Naive thymus-derived CD4-positive, alpha-beta T cell (primary cell): Measurements from ENCODE around the gene WDR59. TPM values are rescaled to one million over a fixed set of nuclear protein-coding genes. Genes with fewer than 3 reads are reported as not detected.
"Not testable (repeated sequence)": the region's sequence is repeated elsewhere in the genome, so short reads cannot be mapped to it uniquely, and the experiment has no call there.

ENCODE experiments used
- ATAC-seq: fragments of 150-1000 bp; cut with Tn5 transposase; 2 replicates; pipeline ENCODE4 v1.10.0; 2021; ENCODE audit warnings: mild to moderate bottlenecking, moderate library complexity
- CTCF ChIA-PET: fragments of 350-600 bp; sonication (Branson Sonifier 250); formaldehyde crosslinking; loops from one replicate; lab custom pipeline; 2021; ENCODE audit warnings: antibody characterized with exemption; lab: Charles Lee
- POLR2A ChIA-PET: fragments of 350-600 bp; sonication (Branson Sonifier 250); formaldehyde crosslinking; loops from one replicate; lab custom pipeline; 2021; ENCODE audit warnings: antibody characterized with exemption, inconsistent platforms; lab: Charles Lee
- DNase-seq, 9 donors: peaks; one replicate each; pipeline versions ENCODE4 v3.0.0 to v3.0.0-alpha.2; 2020 to 2022; ENCODE audit warnings: mixed read lengths in 1 of 9
- H3K27ac ChIP-seq: one replicate; pipeline ENCODE4 v1.7.0; 2013; ENCODE audit warnings: mild to moderate bottlenecking, low read depth, low read length, moderate library complexity
- H3K27me3 ChIP-seq, 2 donors: one replicate each; pipeline ENCODE4 v1.7.0; 2013; ENCODE audit warnings: low read length in 2 of 2, mild to moderate bottlenecking in 2 of 2, moderate library complexity in 2 of 2; ENCODE audit not compliant: control insufficient read depth in 2 of 2, insufficient read depth in 2 of 2
- H3K36me3 ChIP-seq, 3 experiments: 1 replicate in 2 of 3; 2 replicates in 1 of 3; pipeline ENCODE4 v1.7.0; 2013; ENCODE audit warnings: low read length in 3 of 3, mild to moderate bottlenecking in 3 of 3, moderate library complexity in 1 of 3; ENCODE audit not compliant: insufficient read depth in 3 of 3, control insufficient read depth in 2 of 3
- H3K4me1 ChIP-seq, 2 donors: one replicate each; pipeline ENCODE4 v1.7.0; 2013; ENCODE audit warnings: low read length in 2 of 2, mild to moderate bottlenecking in 2 of 2, moderate library complexity in 1 of 2; ENCODE audit not compliant: control insufficient read depth in 2 of 2, insufficient read depth in 2 of 2
- H3K4me3 ChIP-seq: 2 replicates; pipeline ENCODE4 v1.7.0; 2013; ENCODE audit warnings: mild to moderate bottlenecking, low read length
- H3K9me3 ChIP-seq, 3 experiments: 1 replicate in 2 of 3; 2 replicates in 1 of 3; pipeline ENCODE4 v1.7.0; 2013; ENCODE audit warnings: low read length in 3 of 3; ENCODE audit not compliant: control insufficient read depth in 2 of 3
- H3K27ac Mint-ChIP-seq, 9 donors: one replicate each; pipeline ENCODE4 v1.8.0; 2020 to 2022; ENCODE audit warnings: mixed read lengths in 9 of 9, mild to moderate bottlenecking in 8 of 9, moderate library complexity in 5 of 9, inconsistent platforms in 2 of 9
- H3K27me3 Mint-ChIP-seq, 5 donors: one replicate each; pipeline ENCODE4 v1.8.0; 2021 to 2022; ENCODE audit warnings: mixed read lengths in 5 of 5, mild to moderate bottlenecking in 1 of 5
- H3K36me3 Mint-ChIP-seq, 5 donors: one replicate each; pipeline ENCODE4 v1.8.0; 2020 to 2022; ENCODE audit warnings: mixed read lengths in 5 of 5, mild to moderate bottlenecking in 3 of 5, inconsistent platforms in 1 of 5
- H3K4me1 Mint-ChIP-seq, 7 donors: one replicate each; pipeline ENCODE4 v1.8.0; 2020 to 2022; ENCODE audit warnings: mixed read lengths in 7 of 7, mild to moderate bottlenecking in 3 of 7, inconsistent platforms in 1 of 7
- H3K4me3 Mint-ChIP-seq, 10 donors: one replicate each; pipeline ENCODE4 v1.8.0; 2020 to 2022; ENCODE audit warnings: mild to moderate bottlenecking in 10 of 10, mixed read lengths in 10 of 10, moderate library complexity in 6 of 10, inconsistent platforms in 2 of 10
- H3K9me3 Mint-ChIP-seq, 11 donors: one replicate each; pipeline ENCODE4 v1.8.0; 2020 to 2022; ENCODE audit warnings: mixed read lengths in 11 of 11, mild to moderate bottlenecking in 4 of 11, inconsistent platforms in 1 of 11, moderate library complexity in 1 of 11
- intact Hi-C, 2 donors: fragments of 100-400 bp; cut with micrococcal nuclease; formaldehyde crosslinking; loops; one replicate each; pipeline ENCODE4 v1.15.1; 2023
- polyA plus RNA-seq, 2 donors: library from polyadenylated mRNA; unstranded; fragments of 300-500 nt; fragmentation: Illumina TruSeq; gene quantifications; one replicate each; pipeline ENCODE4 v1.2.3, GENCODE V29; 2021
- total RNA-seq, 6 experiments: library from RNA in 5 of 6; stranded (reverse) in 5 of 6; gene quantifications; 1 replicate in 5 of 6; 2 replicates in 1 of 6; pipeline ENCODE4 v1.2.3 and lab custom pipeline; 2021 to 2026

The WDR59 gene
- total and polyA plus RNA-seq, 7 experiments from 2014 or later, result 11.6 to 130 (median 83.3) TPM

GRCh38 chr16:74989864-74990263 lies 4.9 kb upstream of the WDR59 start:
- H3K4me3 Mint-ChIP-seq, H3K4me1 Mint-ChIP-seq, CTCF ChIA-PET, POLR2A ChIA-PET, H3K36me3 Mint-ChIP-seq, H3K27ac ChIP-seq, H3K9me3 Mint-ChIP-seq, H3K36me3 ChIP-seq, H3K9me3 ChIP-seq, H3K4me3 ChIP-seq, DNase-seq, H3K27me3 ChIP-seq, H3K4me1 ChIP-seq, ATAC-seq: not testable (repeated sequence)
- Mint-ChIP-seq H3K27ac (peak overlapping the region in 1 of 9 donors; percentile 39), H3K27me3 (peaks cover 0 to 16% (median 0%) of the 10 kb centered on the region in 5 donors)
- intact Hi-C loops, result loop anchor here (5.0 to 10.0 kb wide), 4 partner anchors 392 to 635 kb away; partner anchors contain the start of genes ADAT1 (in 1 of the 2), GABARAPL2 (in 1 of the 2) and TMEM170A (in 1 of the 2)

GRCh38 chr16:74987027-74987681 lies 2.2 kb upstream of the WDR59 start:
- Mint-ChIP-seq H3K36me3 (peaks cover 0 to 2% (median 0%) of the 10 kb centered on the region in 5 donors), H3K4me1 (peaks cover 0 to 26% (median 21%) of the 10 kb centered on the region in 7 donors), H3K9me3 (no peaks in the 10 kb centered on the region), H3K27me3 (peaks cover 0 to 8% (median 0%) of the 10 kb centered on the region in 5 donors), H3K27ac (no peak overlapping the region), H3K4me3 (no peak overlapping the region)
- Histone ChIP-seq H3K27me3 (no peaks in the 10 kb centered on the region), H3K4me3 (no peak overlapping the region), H3K4me1 (peaks cover 5 to 6% of the 10 kb centered on the region in 2 donors), H3K9me3 (no peaks in the 10 kb centered on the region), H3K36me3 (peaks cover 0 to 5% (median 0%) of the 10 kb centered on the region in 3 experiments), H3K27ac (no peak overlapping the region)
- ChIA-PET POLR2A (interaction anchor here (1.3 kb wide), 1 partner anchor 122 kb away, joined by 3 read pairs; no protein-coding TSS in a partner anchor), CTCF (interaction anchor here (1.7 kb wide), 1 partner anchor 124 kb away, joined by 3 read pairs; no protein-coding TSS in a partner anchor)
- intact Hi-C loops, result loop anchor here (5.0 to 10.0 kb wide), 4 partner anchors 395 to 638 kb away; partner anchors contain the start of genes ADAT1 (in 1 of the 2), GABARAPL2 (in 1 of the 2) and TMEM170A (in 1 of the 2)
- ATAC-seq (no peak), DNase-seq (no peak)

DNA sequence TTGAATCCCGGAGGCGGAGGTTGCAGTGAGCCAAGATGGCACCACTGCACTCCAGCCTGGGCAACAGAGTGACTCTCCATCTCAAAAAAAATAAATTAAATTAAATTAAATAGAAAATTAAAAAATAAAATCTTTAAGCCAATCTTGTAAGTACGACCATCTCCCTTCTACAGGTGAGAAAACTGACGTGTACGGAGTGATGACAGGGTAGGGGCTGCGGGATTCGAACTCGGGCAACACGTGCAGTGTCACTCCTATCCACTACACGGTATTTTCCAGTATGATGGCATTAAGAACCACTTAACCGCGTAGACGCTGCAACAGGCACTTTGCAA lies 762 bp downstream of the WDR59 start:
- DNase-seq (no peak), ATAC-seq (no peak)
- peak overlapping the region; percentile 90 to 98 (median 95) for H3K4me3 Mint-ChIP-seq
- peaks cover 0 to 27% (median 23%) of the 10 kb centered on the region in 7 donors for H3K4me1 Mint-ChIP-seq
- no peaks in the 10 kb centered on the region for H3K27me3 ChIP-seq
- H3K27me3 Mint-ChIP-seq, result no peaks in the 10 kb centered on the region
- peaks cover 0 to 5% (median 0%) of the 10 kb centered on the region in 3 experiments for H3K36me3 ChIP-seq
- H3K36me3 Mint-ChIP-seq, result peaks cover 0 to 2% (median 0%) of the 10 kb centered on the region in 5 donors
- ChIA-PET POLR2A (interaction anchor here (1.2 to 1.6 kb wide), 3 partner anchors 80 to 664 kb away, joined by 4 to 8 read pairs (median 4); partner anchors contain the start of genes KARS1 and TERF2IP), CTCF (interaction anchor here (1.2 kb wide), 1 partner anchor 127 kb away, joined by 3 read pairs; no protein-coding TSS in a partner anchor)
- H3K27ac Mint-ChIP-seq, result peak overlapping the region in 6 of 9 donors; percentile 15 to 89 (median 82)
- peak overlapping the region; percentile 86 for H3K27ac ChIP-seq
- H3K4me3 ChIP-seq, result peak overlapping the region; percentile 98
- peaks cover 5 to 6% of the 10 kb centered on the region in 2 donors for H3K4me1 ChIP-seq
- no peaks in the 10 kb centered on the region for H3K9me3 Mint-ChIP-seq
- intact Hi-C loops, result loop anchor here (2.0 to 10.0 kb wide), 7 partner anchors 283 to 687 kb away; partner anchors contain the start of genes GLG1 (in 2 of the 2), ADAT1 (in 1 of the 2), CFDP1 (in 1 of the 2) and MLKL (in 1 of the 2)
- H3K9me3 ChIP-seq, result no peaks in the 10 kb centered on the region

GRCh38 chr16:74982256-74982655 lies 2.7 kb downstream of the WDR59 start:
- Histone ChIP-seq H3K9me3 (no peaks in the 10 kb centered on the region), H3K27ac (no peak overlapping the region), H3K36me3 (peaks cover 0 to 9% (median 0%) of the 10 kb centered on the region in 3 experiments), H3K4me3 (no peak overlapping the region), H3K27me3 (no peaks in the 10 kb centered on the region), H3K4me1 (peaks cover 5 to 6% of the 10 kb centered on the region in 2 donors)
- intact Hi-C loops, result loop anchor here (10.0 kb wide), 2 partner anchors 483 to 643 kb away; partner anchors contain the start of genes ADAT1 (in 1 of the 2) and TMEM170A (in 1 of the 2)
- H3K36me3 Mint-ChIP-seq, result peaks cover 0 to 10% (median 6%) of the 10 kb centered on the region in 5 donors
- peaks cover 0 to 29% (median 25%) of the 10 kb centered on the region in 7 donors for H3K4me1 Mint-ChIP-seq
- CTCF ChIA-PET, result no interaction called here
- peak overlapping the region in 4 of 10 donors; percentile 26 to 93 (median 64) for H3K4me3 Mint-ChIP-seq
- H3K27ac Mint-ChIP-seq, result no peak overlapping the region
- DNase-seq (no peak), ATAC-seq (no peak)
- POLR2A ChIA-PET, result no interaction called here
- no peaks in the 10 kb centered on the region for H3K9me3 Mint-ChIP-seq
- no peaks in the 10 kb centered on the region for H3K27me3 Mint-ChIP-seq

DNA sequence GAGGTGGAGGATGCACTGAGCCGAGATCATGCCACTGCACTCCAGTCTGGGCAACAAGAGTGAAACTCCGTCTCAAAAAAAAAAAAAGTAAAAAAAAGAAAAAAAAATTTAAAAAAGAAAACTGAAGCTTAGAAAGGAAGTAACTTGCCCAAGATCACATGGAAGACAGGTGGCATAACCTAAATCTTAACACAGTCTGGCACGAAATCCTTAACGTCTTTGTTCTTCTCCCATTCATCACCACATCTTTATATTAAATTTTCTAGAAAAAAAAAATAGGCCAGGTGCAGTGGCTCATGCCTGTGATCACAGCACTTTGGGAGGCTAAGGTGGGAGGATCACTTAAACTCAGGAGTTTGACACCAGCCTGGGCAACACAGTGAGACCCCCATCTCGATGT lies 9.3 kb downstream of the WDR59 start:
- peaks cover 0 to 14% (median 4%) of the 10 kb centered on the region in 5 donors for H3K36me3 Mint-ChIP-seq
- intact Hi-C loops, result no loop called here
- no peak for DNase-seq
- no peaks in the 10 kb centered on the region for H3K9me3 Mint-ChIP-seq
- H3K9me3 ChIP-seq, result no peaks in the 10 kb centered on the region
- no peak for ATAC-seq
- POLR2A ChIA-PET, result interaction anchor here (0.6 kb wide), 1 partner anchor 167 kb away, joined by 3 read pairs; no protein-coding TSS in a partner anchor
- no peak overlapping the region for H3K27ac ChIP-seq
- no peaks in the 10 kb centered on the region for H3K4me1 ChIP-seq
- no peak overlapping the region for H3K27ac Mint-ChIP-seq
- H3K4me3 ChIP-seq, result no peak overlapping the region
- H3K4me1 Mint-ChIP-seq, result peaks cover 0 to 6% (median 0%) of the 10 kb centered on the region in 7 donors
- H3K36me3 ChIP-seq, result peaks cover 0 to 11% (median 0%) of the 10 kb centered on the region in 3 experiments
- CTCF ChIA-PET, result no interaction called here
- no peaks in the 10 kb centered on the region for H3K27me3 ChIP-seq
- no peaks in the 10 kb centered on the region for H3K27me3 Mint-ChIP-seq
- H3K4me3 Mint-ChIP-seq, result no peak overlapping the region

GRCh38 chr16:74973304-74973703 lies 11.6 kb downstream of the WDR59 start:
- no peak overlapping the region for H3K27ac Mint-ChIP-seq
- peaks cover 0 to 11% (median 2%) of the 10 kb centered on the region in 5 donors for H3K36me3 Mint-ChIP-seq
- H3K4me1 Mint-ChIP-seq, result peaks cover 0 to 5% (median 1%) of the 10 kb centered on the region in 7 donors
- DNase-seq (no peak), ATAC-seq (no peak)
- H3K4me1 ChIP-seq, result no peaks in the 10 kb centered on the region
- no peaks in the 10 kb centered on the region for H3K9me3 Mint-ChIP-seq
- no peak overlapping the region for H3K4me3 Mint-ChIP-seq
- H3K27me3 ChIP-seq, result no peaks in the 10 kb centered on the region
- H3K4me3 ChIP-seq, result no peak overlapping the region
- intact Hi-C loops, result no loop called here
- H3K36me3 ChIP-seq, result peaks cover 0 to 7% (median 0%) of the 10 kb centered on the region in 3 experiments
- no peaks in the 10 kb centered on the region for H3K9me3 ChIP-seq
- ChIA-PET POLR2A (no interaction called here), CTCF (interaction anchor here (1.3 kb wide), 1 partner anchor 138 kb away, joined by 4 read pairs; no protein-coding TSS in a partner anchor)
- H3K27me3 Mint-ChIP-seq, result no peaks in the 10 kb centered on the region
- no peak overlapping the region for H3K27ac ChIP-seq
